PC-3 (cell line): ENCODE measurements around the gene SIPA1L3.

ENCODE experiments used
- EZH2 ChIP-seq: fragments of 300-600 bp; sonication (generic); IDR thresholded peaks from one replicate; pipeline ENCODE4 v1.6.1; 2017; ENCODE audit warnings: antibody characterized with exemption, mild to moderate bottlenecking, low read length; ENCODE audit not compliant: unreplicated experiment
- EZH2phosphoT487 ChIP-seq: fragments of 300-600 bp; sonication (generic); IDR thresholded peaks from 2 replicates; pipeline ENCODE4 v1.6.1; 2018; ENCODE audit warnings: mild to moderate bottlenecking, antibody characterized with exemption, low read length, borderline replicate concordance
- TF ChIP-seq, protein P1 (sequence below): fragments of 300-600 bp; sonication (generic); conservative IDR thresholded peaks from 2 replicates; pipeline ENCODE4 v1.5.1; 2017; ENCODE audit warnings: antibody characterized with exemption, low read depth, mild to moderate bottlenecking, low read length

DNA sequence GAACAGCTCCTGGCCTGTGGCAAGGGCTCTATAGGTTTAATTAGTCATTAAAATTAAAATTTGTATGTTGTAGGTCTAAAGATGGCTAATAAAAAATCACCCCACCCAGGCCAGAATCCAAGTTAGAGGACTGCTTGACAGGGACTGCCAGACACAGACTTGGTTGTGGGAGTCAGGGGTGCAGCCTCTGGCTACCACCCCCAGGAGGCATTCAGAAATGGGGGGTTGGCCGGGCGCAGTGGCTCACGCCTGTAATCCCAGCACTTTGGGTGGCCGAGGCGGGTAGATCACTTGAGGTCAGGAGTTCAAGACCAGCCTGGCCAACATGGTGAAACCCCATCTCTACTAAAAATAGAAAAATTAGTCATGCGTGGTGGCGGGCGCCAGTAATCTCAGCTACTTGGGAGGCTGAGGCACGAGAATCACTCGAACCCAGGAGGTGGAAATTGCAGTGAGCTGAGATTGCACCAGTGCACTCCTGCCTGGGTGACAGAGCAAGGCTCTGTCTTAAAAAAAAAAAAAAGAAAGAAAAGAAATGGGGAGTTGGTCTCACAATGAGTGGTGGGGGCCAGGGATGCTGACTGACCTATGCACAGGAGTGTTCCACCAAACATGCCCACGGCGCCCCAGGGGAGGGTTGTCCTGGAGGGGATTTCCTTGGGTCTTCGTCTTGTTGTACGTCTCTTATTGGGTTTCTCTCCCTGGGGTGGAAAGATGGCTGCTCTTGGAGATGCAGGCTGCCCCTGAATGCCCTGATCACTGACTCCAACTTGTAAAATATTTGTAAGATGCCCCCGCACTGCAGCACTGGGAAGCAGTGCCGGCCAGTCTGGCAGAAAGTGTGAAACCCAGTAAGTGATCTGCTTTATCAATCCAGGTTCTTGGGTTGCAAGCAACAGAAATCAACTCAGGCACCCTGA lies 68.8 kb downstream of the SIPA1L3 start:
- TF ChIP-seq, protein P1, sequence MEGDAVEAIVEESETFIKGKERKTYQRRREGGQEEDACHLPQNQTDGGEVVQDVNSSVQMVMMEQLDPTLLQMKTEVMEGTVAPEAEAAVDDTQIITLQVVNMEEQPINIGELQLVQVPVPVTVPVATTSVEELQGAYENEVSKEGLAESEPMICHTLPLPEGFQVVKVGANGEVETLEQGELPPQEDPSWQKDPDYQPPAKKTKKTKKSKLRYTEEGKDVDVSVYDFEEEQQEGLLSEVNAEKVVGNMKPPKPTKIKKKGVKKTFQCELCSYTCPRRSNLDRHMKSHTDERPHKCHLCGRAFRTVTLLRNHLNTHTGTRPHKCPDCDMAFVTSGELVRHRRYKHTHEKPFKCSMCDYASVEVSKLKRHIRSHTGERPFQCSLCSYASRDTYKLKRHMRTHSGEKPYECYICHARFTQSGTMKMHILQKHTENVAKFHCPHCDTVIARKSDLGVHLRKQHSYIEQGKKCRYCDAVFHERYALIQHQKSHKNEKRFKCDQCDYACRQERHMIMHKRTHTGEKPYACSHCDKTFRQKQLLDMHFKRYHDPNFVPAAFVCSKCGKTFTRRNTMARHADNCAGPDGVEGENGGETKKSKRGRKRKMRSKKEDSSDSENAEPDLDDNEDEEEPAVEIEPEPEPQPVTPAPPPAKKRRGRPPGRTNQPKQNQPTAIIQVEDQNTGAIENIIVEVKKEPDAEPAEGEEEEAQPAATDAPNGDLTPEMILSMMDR = no peak
- TF ChIP-seq EZH2 (no peak), EZH2phosphoT487 (no peak)
